GM19372 (cell line): ENCODE data around the gene OR4E1.
"Not testable (repeated sequence)": the region's sequence is repeated elsewhere in the genome, so short reads cannot be mapped to it uniquely, and the experiment has no call there.

Experiments used
- ATAC-seq: cut with Tn5 transposase; IDR thresholded peaks from one replicate; pipeline ENCODE4 v1.9.1; 2021; ENCODE audit warnings: mild to moderate bottlenecking, low read depth, moderate library complexity; ENCODE audit not compliant: unreplicated experiment

The OR4E1 gene, protein sequence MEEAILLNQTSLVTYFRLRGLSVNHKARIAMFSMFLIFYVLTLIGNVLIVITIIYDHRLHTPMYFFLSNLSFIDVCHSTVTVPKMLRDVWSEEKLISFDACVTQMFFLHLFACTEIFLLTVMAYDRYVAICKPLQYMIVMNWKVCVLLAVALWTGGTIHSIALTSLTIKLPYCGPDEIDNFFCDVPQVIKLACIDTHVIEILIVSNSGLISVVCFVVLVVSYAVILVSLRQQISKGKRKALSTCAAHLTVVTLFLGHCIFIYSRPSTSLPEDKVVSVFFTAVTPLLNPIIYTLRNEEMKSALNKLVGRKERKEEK

GRCh38 chr14:21673718-21674117 lies at the start of gene OR4E1:
OR4E1 (minus strand) TSS chr14:21673818; CDS start chr14:21670935, 2,883 bp downstream.
- ATAC-seq, result no peak

DNA sequence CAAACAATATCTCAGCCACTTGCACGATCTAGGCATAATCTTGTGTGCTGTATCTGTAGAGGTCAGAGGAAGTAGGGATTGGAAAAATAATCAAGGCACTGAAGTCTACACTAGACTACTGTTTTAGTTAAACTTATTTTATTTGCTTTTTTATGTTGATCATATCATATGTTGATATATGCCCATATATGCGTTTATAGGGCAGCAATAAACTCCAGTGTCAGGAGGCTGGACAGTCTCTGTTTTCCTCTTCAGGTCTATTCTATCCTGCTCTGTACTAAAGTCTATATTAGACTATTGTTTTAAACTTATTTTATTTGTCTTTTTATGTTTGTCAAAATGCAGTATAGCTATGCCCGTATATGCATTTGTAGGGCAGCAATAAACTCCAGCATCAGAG lies 47.9 kb upstream of the OR4E1 start:
- no peak for ATAC-seq

DNA sequence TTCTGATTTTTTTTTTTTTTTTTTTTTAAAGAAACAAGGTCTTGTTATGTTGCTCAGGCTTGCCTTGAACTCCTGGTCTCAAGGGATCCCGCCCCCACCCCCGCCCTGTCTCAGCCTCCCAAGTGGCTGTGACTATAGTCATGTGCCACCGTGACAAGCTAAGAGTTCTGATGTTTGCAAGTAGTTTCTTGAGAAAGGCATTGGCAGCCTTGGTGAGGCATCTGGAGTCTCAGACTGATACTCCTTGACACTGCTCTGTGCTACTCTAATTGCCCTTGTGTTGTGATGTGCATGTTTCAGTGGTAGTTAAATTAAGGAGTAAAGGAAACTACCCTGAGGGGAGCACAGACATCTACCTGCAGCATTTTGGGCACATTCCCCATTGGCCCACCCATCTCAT lies 46.2 kb upstream of the OR4E1 start:
- no peak for ATAC-seq

DNA sequence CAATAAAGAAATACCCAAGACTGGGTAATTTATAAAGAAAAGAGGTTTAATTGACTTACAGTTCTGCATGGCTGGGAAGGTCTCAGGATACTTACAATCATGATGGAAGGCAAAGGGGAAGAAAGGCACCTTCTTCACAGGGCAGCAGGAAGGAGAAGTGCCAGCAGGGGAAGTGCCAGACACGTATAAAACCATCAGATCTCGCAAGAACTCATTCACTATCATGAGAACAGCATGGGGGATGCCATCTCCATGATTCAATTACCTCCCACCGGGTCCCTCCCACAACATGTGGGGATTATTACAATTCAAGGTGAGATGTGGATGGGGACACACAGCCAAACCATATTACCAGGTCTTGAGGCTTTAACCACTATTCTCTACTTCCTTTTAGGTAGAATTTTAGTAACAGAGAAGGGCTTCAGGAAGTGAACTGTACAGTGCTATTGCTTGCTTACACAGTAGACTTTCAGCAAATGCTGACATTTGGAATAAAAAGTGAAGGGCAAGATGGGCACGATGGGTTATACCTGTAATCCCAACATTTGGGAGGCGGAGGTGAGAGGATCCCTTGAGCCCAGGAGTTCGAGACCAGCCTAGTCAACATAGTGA lies 40.8 kb upstream of the OR4E1 start:
- ATAC-seq, result no peak

- no peak for ATAC-seq
Measured at GRCh38 chr14:21712036-21712435, 38.4 kb upstream of the OR4E1 start.

- no peak for ATAC-seq
Measured at GRCh38 chr14:21711360-21711961, 37.8 kb upstream of the OR4E1 start.

DNA sequence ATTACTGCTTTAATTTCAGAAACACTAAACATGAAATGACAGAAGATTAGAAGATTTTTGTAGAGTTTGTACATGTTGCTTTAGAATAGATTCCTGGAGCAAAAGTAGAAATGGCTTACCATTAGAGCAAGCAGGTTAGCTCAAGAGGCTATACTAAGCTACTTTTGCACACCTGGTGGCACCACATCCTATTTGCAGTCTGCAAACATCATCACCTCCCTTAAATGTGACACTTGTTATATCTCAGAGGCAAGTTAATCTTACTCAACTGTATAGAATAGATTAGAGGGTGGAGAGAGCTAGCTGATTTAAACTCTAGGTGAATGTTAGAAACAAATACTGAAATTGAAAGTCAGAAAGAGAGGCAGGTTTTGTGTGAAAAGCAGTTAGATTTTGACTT lies 30.7 kb upstream of the OR4E1 start:
- no peak for ATAC-seq

- no peak for ATAC-seq
Measured at GRCh38 chr14:21703357-21704326, 30.0 kb upstream of the OR4E1 start.

DNA sequence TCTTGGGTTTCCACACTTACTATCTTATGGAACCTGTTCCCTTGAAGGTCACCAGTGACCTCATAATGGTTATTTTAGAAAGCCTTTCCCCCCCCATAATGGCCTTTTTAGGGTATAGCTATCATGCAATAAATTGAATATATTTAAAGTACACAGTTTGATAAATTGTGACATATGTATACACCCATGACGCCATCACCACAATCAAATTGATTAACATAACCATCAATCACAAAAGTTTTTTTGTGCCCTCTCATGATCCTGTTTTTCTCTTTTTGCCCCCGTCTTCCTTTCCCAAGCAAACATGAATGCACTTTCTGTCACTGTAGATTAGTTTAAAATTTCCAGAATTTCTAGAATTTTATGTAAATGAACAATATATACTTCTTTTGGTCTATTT lies 28.7 kb upstream of the OR4E1 start:
- no peak for ATAC-seq

DNA sequence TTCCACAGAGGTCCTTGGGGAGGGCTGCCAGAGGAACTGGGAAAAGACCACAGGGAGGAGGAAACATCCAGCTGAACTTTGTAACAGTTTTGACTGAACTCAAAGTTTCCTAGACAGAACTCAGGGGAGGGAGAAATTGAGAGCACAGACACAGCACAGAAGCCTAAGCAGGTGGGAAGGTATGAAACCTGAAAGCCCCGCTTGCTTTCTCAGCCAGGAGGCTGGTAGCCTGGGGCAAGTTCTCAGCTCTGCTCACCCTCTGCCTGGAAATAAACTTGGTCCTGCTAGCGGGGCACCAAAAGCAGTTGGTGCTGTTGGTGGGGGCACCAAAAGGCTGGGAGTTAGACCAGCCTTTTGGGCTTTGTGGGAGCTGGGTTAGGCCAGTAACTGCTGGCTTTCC lies 25.9 kb upstream of the OR4E1 start:
- no peak for ATAC-seq

- ATAC-seq, result not testable (repeated sequence)
Measured at GRCh38 chr14:21698538-21698937, 24.9 kb upstream of the OR4E1 start.

- ATAC-seq, result not testable (repeated sequence)
Measured at GRCh38 chr14:21697662-21698061, 24.0 kb upstream of the OR4E1 start.

DNA sequence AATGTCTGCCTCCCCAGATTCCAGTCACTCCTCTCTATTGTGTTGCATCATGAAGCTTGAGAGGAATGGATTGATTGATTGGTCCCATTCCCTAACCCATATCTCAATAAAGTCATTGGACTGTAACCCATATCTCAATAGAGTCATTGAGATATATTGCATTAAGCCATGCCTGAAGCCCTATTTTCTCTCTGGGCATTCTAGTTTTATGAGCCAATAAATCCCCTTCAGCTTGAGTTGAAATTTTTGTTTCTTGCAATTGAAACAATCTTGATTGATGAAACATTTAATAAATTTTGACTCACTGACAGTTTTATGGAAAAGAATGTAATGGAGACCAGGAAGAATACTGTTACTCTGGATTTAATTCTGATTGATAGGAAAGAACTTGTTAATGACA lies 20.8 kb upstream of the OR4E1 start:
- no peak for ATAC-seq

DNA sequence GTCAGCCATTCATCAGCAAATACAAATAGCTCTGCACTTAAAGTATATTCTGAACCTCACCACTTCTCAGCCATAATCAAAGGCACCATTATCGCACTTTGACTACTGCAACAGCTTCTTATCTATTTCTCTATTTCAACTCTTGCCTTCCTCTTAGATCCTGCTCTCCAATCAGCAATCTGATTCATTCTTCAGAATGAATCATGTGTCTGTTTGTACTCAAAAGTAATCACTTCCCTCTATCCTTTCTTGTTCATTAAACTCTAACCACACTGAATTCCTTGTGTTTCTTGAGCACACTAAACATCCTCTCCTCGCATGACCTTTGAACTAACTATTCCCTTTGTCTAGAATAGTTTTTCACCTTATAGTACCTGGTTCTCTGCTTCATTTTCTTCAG lies 12.8 kb upstream of the OR4E1 start:
- no peak for ATAC-seq

- no peak for ATAC-seq
Measured at GRCh38 chr14:21680072-21680471, 6.5 kb upstream of the OR4E1 start.

DNA sequence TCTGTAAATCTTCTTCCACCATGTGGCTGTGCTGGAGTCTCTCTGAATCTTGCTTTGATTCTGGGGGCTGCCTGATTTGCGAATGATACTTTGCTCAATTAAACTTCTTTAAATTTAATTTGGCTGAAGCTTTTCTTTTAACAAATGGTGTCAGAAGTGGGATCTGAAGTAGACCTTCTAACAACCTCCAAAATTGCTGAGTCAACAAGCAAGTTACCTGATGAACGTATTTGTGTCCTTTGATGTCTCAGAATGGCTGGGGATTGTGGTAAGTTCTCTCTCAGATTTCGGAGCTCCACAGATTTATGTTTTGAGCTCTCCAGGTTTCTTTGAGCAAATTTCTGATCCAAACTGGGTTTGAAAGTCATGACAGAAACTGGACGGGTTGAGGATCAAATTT lies 1.9 kb upstream of the OR4E1 start:
- ATAC-seq, result no peak

GRCh38 chr14:21672116-21672515 lies 1.5 kb downstream of the OR4E1 start:
- no peak for ATAC-seq

DNA sequence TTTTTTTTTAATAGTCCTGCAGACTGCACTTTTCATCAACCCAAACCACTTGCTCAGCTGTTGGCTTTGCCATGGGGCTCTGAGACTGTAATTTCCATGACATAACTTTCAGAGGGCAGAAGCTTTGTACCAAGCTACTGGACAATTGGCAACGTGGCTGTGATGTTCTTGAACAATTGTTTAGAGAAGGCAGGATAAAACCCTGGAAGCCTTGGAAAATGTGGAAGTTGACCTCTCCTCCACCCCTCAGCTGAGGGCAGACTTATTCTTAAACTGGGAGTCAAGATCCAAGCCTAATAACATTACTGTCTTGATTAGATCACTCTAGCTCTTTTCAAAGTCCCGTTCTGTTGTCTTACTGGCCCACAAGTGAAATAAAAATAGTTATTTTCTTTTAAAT lies 2.2 kb downstream of the OR4E1 start:
- ATAC-seq, result no peak

- no peak for ATAC-seq
Measured at GRCh38 chr14:21669284-21669683, 4.3 kb downstream of the OR4E1 start.

GRCh38 chr14:21668377-21668776 lies 5.2 kb downstream of the OR4E1 start:
- no peak for ATAC-seq

GRCh38 chr14:21656980-21657379 lies 16.6 kb downstream of the OR4E1 start:
- no peak for ATAC-seq
